Breast epithelium (tissue), 4 donors: ENCODE data around the gene TRIO. TPM values are rescaled to one million over a fixed set of nuclear protein-coding genes. Genes with fewer than 3 reads are reported as not detected.
A peak's percentile ranks its signal among the peaks of the same experiment; 100 is the strongest.
"Not testable (repeated sequence)": the region's sequence is repeated elsewhere in the genome, so short reads cannot be mapped to it uniquely, and the experiment has no call there.

Source experiments
- DNase-seq, 2 donors: peaks; one replicate each; pipeline ENCODE4 v3.0.0-alpha.2; 2019; ENCODE audit warnings: low spot score in 2 of 2
- H3K27ac ChIP-seq, 2 donors: fragments of 200-600 bp; sonication (generic) in 1 of 2; one replicate each; pipeline ENCODE4 v1.5.1; 2016 to 2019; ENCODE audit warnings: mild to moderate bottlenecking in 1 of 2
- H3K27me3 ChIP-seq, 2 donors: fragments of 200-600 bp; sonication (generic) in 1 of 2; one replicate each; pipeline versions ENCODE4 v1.5.1 to v1.6.0; 2017 to 2019; ENCODE audit warnings: control low read depth in 1 of 2, mild to moderate bottlenecking in 1 of 2
- H3K36me3 ChIP-seq: fragments of 200-600 bp; one replicate; pipeline ENCODE4 v1.5.1; 2019
- H3K4me1 ChIP-seq, 2 donors: fragments of 200-600 bp; sonication (generic); one replicate each; pipeline ENCODE4 v1.5.1; 2016 to 2019; ENCODE audit warnings: control low read depth in 1 of 2
- H3K4me3 ChIP-seq, 3 donors: fragments of 200-600 bp; sonication (generic); 1 replicate in 2 of 3; 2 replicates in 1 of 3; pipeline ENCODE4 v1.5.1; 2016 to 2019; ENCODE audit warnings: mild to moderate bottlenecking in 3 of 3, moderate library complexity in 2 of 3
- H3K9me3 ChIP-seq, 2 donors: fragments of 200-600 bp; sonication (generic) in 1 of 2; one replicate each; pipeline ENCODE4 v1.5.1; 2016 to 2019; ENCODE audit warnings: control low read depth in 1 of 2
- POLR2A ChIP-seq: fragments of 450-650 bp; IDR thresholded peaks from one replicate; pipeline ENCODE4 v1.6.1; 2016; ENCODE audit warnings: antibody characterized with exemption, mild to moderate bottlenecking, moderate library complexity
- POLR2AphosphoS5 ChIP-seq, 3 donors: sonication (generic); formaldehyde crosslinking; IDR thresholded peaks; one replicate each; pipeline ENCODE4 v1.6.1; 2017; ENCODE audit warnings: antibody characterized with exemption in 3 of 3
- intact Hi-C: fragments of 100-400 bp; cut with DNase I; formaldehyde crosslinking; loops from one replicate; pipeline ENCODE4 v1.15.1; 2023; ENCODE audit warnings: low total_unique reads
- total RNA-seq, 3 donors: library from RNA; depleted of rRNA; stranded (reverse); fragments of >200 nt; gene quantifications; one replicate each; pipeline ENCODE4 v1.1.0, GENCODE V29; 2016
- TF ChIP-seq, protein P1 (sequence below), 3 donors: fragments of 450-650 bp; IDR thresholded peaks; one replicate each; pipeline ENCODE4 v1.5.1; 2016 to 2017; ENCODE audit warnings: antibody characterized with exemption in 3 of 3, mild to moderate bottlenecking in 3 of 3, moderate library complexity in 3 of 3

Gene TRIO
- 100 to 1,000 TPM; 191 to 209 (median 193) TPM for total RNA-seq

DNA sequence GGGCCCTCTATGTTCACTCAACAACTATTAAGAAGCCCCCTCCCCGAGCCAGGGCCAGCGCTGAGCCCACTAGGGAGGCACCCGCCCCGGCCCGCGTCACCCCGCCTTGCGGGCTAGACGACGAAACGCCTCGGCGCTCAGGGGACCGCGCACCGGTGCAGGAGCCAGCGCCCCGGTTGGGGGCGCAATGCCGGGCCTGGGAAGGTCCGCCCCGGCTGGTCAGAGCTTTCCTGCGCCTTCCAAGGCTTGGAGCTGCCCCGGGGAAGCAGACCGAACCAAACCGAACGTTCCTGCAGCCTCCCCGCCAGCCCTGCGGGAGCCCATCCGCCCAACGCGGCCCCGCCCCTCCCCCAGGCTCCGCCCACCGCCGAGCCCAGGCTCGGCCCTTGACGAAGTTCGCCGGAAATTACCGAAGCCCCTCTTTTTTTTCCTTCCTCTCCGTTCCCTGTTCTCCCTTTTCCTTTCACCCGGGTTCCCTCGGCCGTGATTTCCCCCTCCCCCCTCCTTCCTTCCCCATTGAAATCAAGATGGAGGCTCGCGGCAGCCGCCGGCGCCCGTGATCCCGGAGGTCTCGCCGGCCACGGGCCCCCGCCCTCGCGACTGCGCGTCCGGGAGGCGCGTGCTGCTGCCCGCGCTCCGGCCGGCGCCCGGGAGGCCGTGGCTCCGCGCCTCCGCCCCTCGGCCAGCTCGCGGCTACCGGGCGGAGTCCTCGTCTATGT, at the start of gene TRIO:
Gene TRIO (plus strand): TSS at position 516 of the 719 bp plus-strand sequence. CDS start 384 bp downstream, outside the sequence.
- H3K9me3 ChIP-seq = no peaks in the 10 kb centered on the region
- peak; percentile 88 to 89 for DNase-seq
- peak; percentile 21 for TF ChIP-seq POLR2A
- TF ChIP-seq, protein P1, sequence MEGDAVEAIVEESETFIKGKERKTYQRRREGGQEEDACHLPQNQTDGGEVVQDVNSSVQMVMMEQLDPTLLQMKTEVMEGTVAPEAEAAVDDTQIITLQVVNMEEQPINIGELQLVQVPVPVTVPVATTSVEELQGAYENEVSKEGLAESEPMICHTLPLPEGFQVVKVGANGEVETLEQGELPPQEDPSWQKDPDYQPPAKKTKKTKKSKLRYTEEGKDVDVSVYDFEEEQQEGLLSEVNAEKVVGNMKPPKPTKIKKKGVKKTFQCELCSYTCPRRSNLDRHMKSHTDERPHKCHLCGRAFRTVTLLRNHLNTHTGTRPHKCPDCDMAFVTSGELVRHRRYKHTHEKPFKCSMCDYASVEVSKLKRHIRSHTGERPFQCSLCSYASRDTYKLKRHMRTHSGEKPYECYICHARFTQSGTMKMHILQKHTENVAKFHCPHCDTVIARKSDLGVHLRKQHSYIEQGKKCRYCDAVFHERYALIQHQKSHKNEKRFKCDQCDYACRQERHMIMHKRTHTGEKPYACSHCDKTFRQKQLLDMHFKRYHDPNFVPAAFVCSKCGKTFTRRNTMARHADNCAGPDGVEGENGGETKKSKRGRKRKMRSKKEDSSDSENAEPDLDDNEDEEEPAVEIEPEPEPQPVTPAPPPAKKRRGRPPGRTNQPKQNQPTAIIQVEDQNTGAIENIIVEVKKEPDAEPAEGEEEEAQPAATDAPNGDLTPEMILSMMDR (IDR thresholded peaks at IDR 0.05) = peak in 2 of 3 donors; percentile 37 to 45
- TF ChIP-seq POLR2AphosphoS5 (IDR thresholded peaks at IDR 0.05) = peak; percentile 13 to 56 (median 18)

DNA sequence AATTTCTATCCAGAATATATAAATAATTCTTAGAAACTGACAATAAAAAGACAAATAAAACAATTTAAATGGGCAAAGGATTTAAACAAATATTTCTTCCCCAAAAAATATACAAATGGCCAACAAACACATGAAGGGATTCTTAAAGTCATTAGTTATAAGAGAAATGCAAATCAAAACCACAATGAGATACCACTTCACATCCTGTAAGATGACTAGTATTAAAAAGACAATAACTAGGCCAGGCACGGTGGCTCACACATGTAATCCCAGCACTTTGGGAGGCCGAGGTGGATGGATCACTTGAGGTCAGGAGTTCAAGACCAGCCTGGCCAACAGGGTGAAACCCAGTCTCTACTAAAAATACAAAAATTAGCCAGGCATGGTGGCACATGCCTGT, 45.8 kb upstream of the TRIO start:
- not testable (repeated sequence) for H3K4me3 ChIP-seq, H3K36me3 ChIP-seq, DNase-seq, H3K27ac ChIP-seq, H3K9me3 ChIP-seq, H3K27me3 ChIP-seq, H3K4me1 ChIP-seq
- intact Hi-C loops = loop anchor here (10.0 kb wide), 1 partner anchor 1163 kb away; no protein-coding TSS in a partner anchor

More for the DNA sequence above, at the start of gene TRIO:
- peak within 1 kb of the TSS; percentile 82 to 97 (median 92) for H3K4me3 ChIP-seq
- intact Hi-C loops = no loop called here
- peaks cover 10 to 22% of the 10 kb centered on the region in 2 donors for H3K4me1 ChIP-seq
- H3K36me3 ChIP-seq = no peaks in the 10 kb centered on the region
- H3K27me3 ChIP-seq = no peaks in the 10 kb centered on the region
- H3K27ac ChIP-seq = peak within 1 kb of the TSS; percentile 93 to 96

DNA sequence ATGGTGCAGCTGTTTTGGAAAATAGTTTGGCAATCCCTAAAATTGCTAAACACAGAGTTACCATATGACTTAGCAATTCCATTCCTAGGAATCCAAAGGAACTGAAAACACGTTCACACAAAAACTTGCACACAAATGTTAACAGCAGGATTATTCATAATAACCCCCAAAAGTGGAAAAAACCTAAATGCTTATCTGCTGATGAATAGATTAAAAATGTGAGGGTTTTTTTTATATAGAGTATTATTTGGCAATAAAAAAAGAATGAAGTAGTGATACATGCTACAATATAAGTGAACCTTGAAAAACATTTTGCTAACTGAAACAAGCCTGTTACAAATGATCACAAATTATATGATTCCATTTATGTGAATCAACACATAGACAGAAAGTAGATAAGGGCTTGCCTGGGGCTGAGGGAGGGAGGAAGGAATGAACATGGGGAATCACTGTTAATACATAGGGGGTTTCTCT, 45.1 kb upstream of the TRIO start:
- Histone ChIP-seq H3K4me3 (no peak overlapping the region), H3K36me3 (no peaks in the 10 kb centered on the region), H3K9me3 (no peaks in the 10 kb centered on the region), H3K27me3 (no peaks in the 10 kb centered on the region), H3K4me1 (no peaks in the 10 kb centered on the region), H3K27ac (no peak overlapping the region)
- TF ChIP-seq POLR2A = no peak
- TF ChIP-seq POLR2AphosphoS5 (IDR thresholded peaks at IDR 0.05) = no peak
- TF ChIP-seq, protein P1 (IDR thresholded peaks at IDR 0.05) = no peak
- DNase-seq = no peak
- intact Hi-C loops = loop anchor here (10.0 kb wide), 1 partner anchor 1163 kb away; no protein-coding TSS in a partner anchor

DNA sequence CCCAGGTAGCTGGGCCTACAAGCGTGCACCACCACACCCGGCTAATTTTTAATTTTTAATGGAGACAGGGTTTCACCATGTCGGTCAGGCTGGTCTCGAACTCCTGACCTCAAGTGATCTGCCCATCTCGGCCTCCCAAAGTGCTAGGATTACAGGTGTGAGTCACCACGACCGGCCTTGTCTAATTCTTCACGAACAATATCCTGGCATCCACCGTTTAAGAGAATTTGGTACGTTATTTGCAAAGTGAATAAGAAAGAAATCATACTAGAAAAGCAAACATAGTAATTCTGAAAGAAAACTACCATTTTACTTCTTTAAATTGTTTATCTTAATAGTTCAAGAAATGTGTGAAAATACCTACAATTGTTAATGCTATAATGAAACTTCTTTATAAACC, 42.9 kb upstream of the TRIO start:
- Histone ChIP-seq H3K9me3 (no peaks in the 10 kb centered on the region), H3K27me3 (no peaks in the 10 kb centered on the region), H3K4me3 (no peak overlapping the region), H3K27ac (no peak overlapping the region), H3K4me1 (no peaks in the 10 kb centered on the region), H3K36me3 (no peaks in the 10 kb centered on the region)
- DNase-seq = no peak
- TF ChIP-seq, protein P1 (IDR thresholded peaks at IDR 0.05) = no peak
- TF ChIP-seq POLR2AphosphoS5 (IDR thresholded peaks at IDR 0.05) (no peak), POLR2A (no peak)
- intact Hi-C loops = no loop called here

DNA sequence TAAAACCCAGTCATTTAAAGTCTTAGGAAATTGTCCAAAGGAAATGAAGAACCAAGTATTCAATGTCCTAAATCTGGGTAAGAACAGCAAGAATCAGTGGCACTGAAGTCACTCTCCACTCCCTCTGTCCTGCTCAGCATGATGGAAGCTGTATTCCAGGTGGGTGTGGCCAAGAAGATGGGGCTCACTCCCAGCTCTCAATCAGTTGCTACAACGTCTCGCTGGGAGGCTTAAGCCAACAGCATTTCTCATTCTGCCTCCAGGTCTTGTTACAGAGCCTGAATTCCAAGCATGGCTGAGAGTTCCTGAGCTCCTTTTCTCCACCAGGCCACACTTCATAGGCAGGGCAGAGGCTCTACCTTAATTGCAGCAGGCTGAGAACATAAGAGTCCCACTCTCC, 41.2 kb upstream of the TRIO start:
- Histone ChIP-seq H3K36me3 (no peaks in the 10 kb centered on the region), H3K4me1 (no peaks in the 10 kb centered on the region), H3K27ac (no peak overlapping the region), H3K9me3 (no peaks in the 10 kb centered on the region), H3K4me3 (no peak overlapping the region), H3K27me3 (no peaks in the 10 kb centered on the region)
- no peak for DNase-seq
- TF ChIP-seq, protein P1 (IDR thresholded peaks at IDR 0.05) = no peak
- TF ChIP-seq POLR2A (no peak), POLR2AphosphoS5 (IDR thresholded peaks at IDR 0.05) (no peak)
- intact Hi-C loops = no loop called here
